Trophoblast cell (in vitro differentiated cells and primary cell): ENCODE results near the gene ACSF2.

Experiments used
- DNase-seq, 2 donors: peaks; one replicate each; pipeline ENCODE4 v3.0.0-alpha.2; 2016
- H2AFZ ChIP-seq: 2 replicates; pipeline ENCODE4 v1.6.1; 2013; ENCODE audit warnings: low read length, moderate library complexity, mild to moderate bottlenecking; ENCODE audit not compliant: insufficient read depth, poor library complexity
- H2AK5ac ChIP-seq: 2 replicates; pipeline ENCODE4 v1.6.1; 2013; ENCODE audit warnings: mild to moderate bottlenecking, low read length
- H2BK120ac ChIP-seq: 2 replicates; pipeline ENCODE4 v1.6.1; 2013; ENCODE audit warnings: low read length, mild to moderate bottlenecking, moderate library complexity; ENCODE audit not compliant: insufficient read depth, poor library complexity
- H2BK12ac ChIP-seq: 2 replicates; pipeline ENCODE4 v1.6.1; 2013; ENCODE audit warnings: mild to moderate bottlenecking, low read length, moderate library complexity
- H2BK5ac ChIP-seq: 2 replicates; pipeline ENCODE4 v1.6.1; 2013; ENCODE audit warnings: low read length, low read depth, moderate library complexity, mild to moderate bottlenecking; ENCODE audit not compliant: poor library complexity
- H3K14ac ChIP-seq: 2 replicates; pipeline ENCODE4 v1.6.1; 2013; ENCODE audit warnings: mild to moderate bottlenecking, low read length
- H3K18ac ChIP-seq: 2 replicates; pipeline ENCODE4 v1.6.1; 2013; ENCODE audit warnings: mild to moderate bottlenecking, low read length
- H3K23ac ChIP-seq: 2 replicates; pipeline ENCODE4 v1.6.1; 2013; ENCODE audit warnings: low read length
- H3K27ac ChIP-seq: 2 replicates; pipeline ENCODE4 v1.5.1; 2013; ENCODE audit warnings: low read depth, mild to moderate bottlenecking, inconsistent platforms, low read length, moderate library complexity
- H3K27me3 ChIP-seq: 2 replicates; pipeline ENCODE4 v1.6.1; 2013; ENCODE audit warnings: inconsistent platforms, mild to moderate bottlenecking, low read length, moderate library complexity; ENCODE audit not compliant: insufficient read depth
- H3K36me3 ChIP-seq, 2 experiments: 1 replicate in 1 of 2; 2 replicates in 1 of 2; pipeline ENCODE4 v1.6.1; 2013; ENCODE audit warnings: low read length in 2 of 2, mild to moderate bottlenecking in 2 of 2, moderate library complexity in 1 of 2; ENCODE audit not compliant: insufficient read depth in 2 of 2, control insufficient read depth in 1 of 2
- H3K4ac ChIP-seq: 2 replicates; pipeline ENCODE4 v1.6.1; 2013; ENCODE audit warnings: low read depth, mild to moderate bottlenecking, low read length, moderate library complexity
- H3K4me1 ChIP-seq, 2 experiments: 1 replicate in 1 of 2; 2 replicates in 1 of 2; pipeline ENCODE4 v1.6.1; 2013; ENCODE audit warnings: low read length in 2 of 2, mild to moderate bottlenecking in 2 of 2, moderate library complexity in 1 of 2; ENCODE audit not compliant: insufficient read depth in 2 of 2, control insufficient read depth in 1 of 2
- H3K4me2 ChIP-seq: 2 replicates; pipeline ENCODE4 v1.6.1; 2013; ENCODE audit warnings: inconsistent platforms, mild to moderate bottlenecking, low read length, moderate library complexity
- H3K4me3 ChIP-seq: 2 replicates; pipeline ENCODE4 v1.5.1; 2013; ENCODE audit warnings: mild to moderate bottlenecking, low read depth, low read length, inconsistent platforms
- H3K79me1 ChIP-seq: one replicate; pipeline ENCODE4 v1.6.1; 2013; ENCODE audit warnings: low read length
- H3K79me2 ChIP-seq: 2 replicates; pipeline ENCODE4 v1.6.1; 2013; ENCODE audit warnings: low read length, mild to moderate bottlenecking; ENCODE audit not compliant: control insufficient read depth, insufficient read depth, poor library complexity
- H3K9ac ChIP-seq: 2 replicates; pipeline ENCODE4 v1.6.1; 2013; ENCODE audit warnings: mild to moderate bottlenecking, low read length
- H3K9me3 ChIP-seq: 2 replicates; pipeline ENCODE4 v1.6.1; 2013; ENCODE audit warnings: low read depth, mild to moderate bottlenecking, control low read depth, inconsistent platforms, low read length; ENCODE audit not compliant: insufficient read depth
- H4K12ac ChIP-seq: 2 replicates; pipeline ENCODE4 v1.6.1; 2013; ENCODE audit warnings: low read depth, mild to moderate bottlenecking, low read length, moderate library complexity
- H4K8ac ChIP-seq: 2 replicates; pipeline ENCODE4 v1.6.1; 2013; ENCODE audit warnings: low read depth, mild to moderate bottlenecking, low read length, moderate library complexity
- H4K91ac ChIP-seq: one replicate; pipeline ENCODE4 v1.6.1; 2013; ENCODE audit warnings: low read depth, mild to moderate bottlenecking, low read length, moderate library complexity
- WGBS: extraction: QIAGEN DNeasy Blood & Tissue Kit; methylation state at CpG from one replicate; pipeline ENCODE4 v1.1.7; 2013; ENCODE audit warnings: missing lambda C conversion rate; ENCODE audit not compliant: insufficient read length, insufficient coverage; ENCODE audit errors: extremely low coverage; 5-methylcytosine and 5-hydroxymethylcytosine counted together

The ACSF2 gene

DNA sequence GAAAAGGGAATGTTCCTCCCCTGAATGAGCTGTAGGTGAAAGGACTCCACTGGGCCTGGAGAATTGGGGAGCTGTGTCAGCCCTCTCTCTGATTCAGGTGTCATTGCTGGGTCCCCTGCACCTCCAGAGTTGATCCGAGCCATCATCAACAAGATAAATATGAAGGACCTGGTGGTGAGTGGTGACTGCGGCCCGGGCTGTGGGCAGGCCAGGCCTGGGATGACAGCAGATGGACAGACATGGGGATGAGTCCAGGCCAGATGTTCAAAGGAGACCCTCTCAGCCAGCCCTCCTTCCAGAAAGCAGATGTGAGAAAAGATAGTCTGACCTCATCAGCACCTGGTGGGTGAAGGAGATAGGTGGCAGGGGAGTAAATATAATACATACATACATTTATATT is 38.1 kb downstream of the ACSF2 start:
- Histone ChIP-seq H3K4me2 (no peak overlapping the region), H2AK5ac (no peak overlapping the region), H3K27ac (no peak overlapping the region), H4K12ac (no peak overlapping the region), H3K79me1 (no peaks in the 10 kb centered on the region), H4K8ac (no peak overlapping the region), H3K14ac (no peak overlapping the region), H3K4ac (no peak overlapping the region), H3K18ac (no peak overlapping the region), H3K23ac (no peak overlapping the region), H2BK120ac (no peak overlapping the region), H3K4me1 (peaks cover 2 to 4% of the 10 kb centered on the region in 2 experiments), H3K9ac (no peak overlapping the region), H3K27me3 (peaks cover 2% of the 10 kb centered on the region), H2BK12ac (no peak overlapping the region), H3K36me3 (peaks cover 40 to 42% of the 10 kb centered on the region in 2 experiments), H2BK5ac (no peak overlapping the region), H3K4me3 (no peak overlapping the region), H3K79me2 (no peaks in the 10 kb centered on the region), H3K9me3 (peaks cover 14% of the 10 kb centered on the region), H4K91ac (no peak overlapping the region), H2AFZ (no peak overlapping the region)
- no peak for DNase-seq
- WGBS, result no CpG with 5 or more reads among the region's 3 CpGs

DNA sequence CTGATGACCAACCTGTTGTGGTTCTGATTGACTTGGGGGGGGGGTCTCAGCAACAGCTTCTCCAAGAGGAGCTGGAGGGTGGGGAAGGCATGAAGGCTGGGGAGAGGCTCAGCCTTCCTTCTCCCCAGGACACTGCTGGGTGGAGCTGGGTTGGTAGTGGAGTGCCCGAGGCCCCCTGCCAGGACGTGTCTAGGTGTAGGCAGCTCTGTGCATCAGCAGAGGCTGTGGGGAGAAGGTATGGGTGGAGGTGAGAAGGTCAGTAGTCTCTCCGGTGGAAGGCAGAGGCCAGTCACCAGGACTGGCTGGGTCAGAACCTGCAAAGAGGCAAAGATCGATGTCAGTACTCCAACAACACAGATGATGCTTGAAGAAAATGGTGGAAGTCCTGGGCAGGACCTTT is 38.7 kb downstream of the ACSF2 start:
- no peak overlapping the region for H4K91ac ChIP-seq
- no peak overlapping the region for H4K8ac ChIP-seq
- H4K12ac ChIP-seq, result no peak overlapping the region
- no peak overlapping the region for H3K23ac ChIP-seq
- no peak overlapping the region for H2BK120ac ChIP-seq
- peaks cover 16% of the 10 kb centered on the region for H3K9me3 ChIP-seq
- no peaks in the 10 kb centered on the region for H3K79me2 ChIP-seq
- no peak overlapping the region for H3K27ac ChIP-seq
- H3K4me2 ChIP-seq, result no peak overlapping the region
- H3K4me3 ChIP-seq, result peak overlapping the region; percentile 31
- no peaks in the 10 kb centered on the region for H3K79me1 ChIP-seq
- H3K14ac ChIP-seq, result no peak overlapping the region
- no peak overlapping the region for H3K4ac ChIP-seq
- peaks cover 40 to 42% of the 10 kb centered on the region in 2 experiments for H3K36me3 ChIP-seq
- no peak overlapping the region for H3K18ac ChIP-seq
- no peak overlapping the region for H2AK5ac ChIP-seq
- peaks cover 2% of the 10 kb centered on the region for H3K27me3 ChIP-seq
- H3K4me1 ChIP-seq, result peaks cover 2 to 4% of the 10 kb centered on the region in 2 experiments
- no peak overlapping the region for H3K9ac ChIP-seq
- WGBS, result no CpG with 5 or more reads among the region's 4 CpGs
- DNase-seq, result no peak
- H2AFZ ChIP-seq, result no peak overlapping the region
- H2BK12ac ChIP-seq, result no peak overlapping the region
- H2BK5ac ChIP-seq, result no peak overlapping the region

DNA sequence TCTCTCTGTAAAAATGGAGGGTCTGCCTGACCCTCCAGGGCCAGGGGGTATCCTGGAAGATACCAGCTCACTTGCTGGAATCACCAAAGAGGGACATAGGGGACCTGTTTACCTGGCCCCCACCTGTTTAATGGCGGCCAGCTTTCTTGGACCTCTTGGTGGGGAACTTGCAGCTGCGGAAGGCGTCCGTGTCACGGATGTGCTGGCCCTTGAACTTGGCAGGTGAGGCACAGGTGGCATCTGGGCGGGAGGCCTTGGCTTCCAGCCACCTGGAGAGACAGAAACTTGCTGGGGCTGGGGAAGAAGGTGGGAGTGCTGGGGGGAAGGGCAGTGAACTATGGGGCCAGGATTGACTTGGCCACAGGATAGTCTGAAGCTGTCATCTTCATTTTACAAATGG is 39.2 kb downstream of the ACSF2 start:
- H3K36me3 ChIP-seq, result peaks cover 40 to 42% of the 10 kb centered on the region in 2 experiments
- DNase-seq, result no peak
- H3K79me1 ChIP-seq, result no peaks in the 10 kb centered on the region
- H3K4me3 ChIP-seq, result no peak overlapping the region
- H2AFZ ChIP-seq, result no peak overlapping the region
- no peak overlapping the region for H4K12ac ChIP-seq
- H3K27ac ChIP-seq, result no peak overlapping the region
- peaks cover 2% of the 10 kb centered on the region for H3K27me3 ChIP-seq
- no peak overlapping the region for H3K23ac ChIP-seq
- no peak overlapping the region for H3K4me2 ChIP-seq
- H2BK120ac ChIP-seq, result no peak overlapping the region
- H2AK5ac ChIP-seq, result no peak overlapping the region
- no peak overlapping the region for H2BK12ac ChIP-seq
- no peak overlapping the region for H3K14ac ChIP-seq
- no peak overlapping the region for H3K9ac ChIP-seq
- H3K4ac ChIP-seq, result no peak overlapping the region
- H3K9me3 ChIP-seq, result peaks cover 16% of the 10 kb centered on the region
- no peak overlapping the region for H4K8ac ChIP-seq
- no CpG with 5 or more reads among the region's 6 CpGs for WGBS
- H3K4me1 ChIP-seq, result peaks cover 2 to 4% of the 10 kb centered on the region in 2 experiments
- H3K18ac ChIP-seq, result no peak overlapping the region
- no peak overlapping the region for H2BK5ac ChIP-seq
- H3K79me2 ChIP-seq, result no peaks in the 10 kb centered on the region
- H4K91ac ChIP-seq, result no peak overlapping the region

DNA sequence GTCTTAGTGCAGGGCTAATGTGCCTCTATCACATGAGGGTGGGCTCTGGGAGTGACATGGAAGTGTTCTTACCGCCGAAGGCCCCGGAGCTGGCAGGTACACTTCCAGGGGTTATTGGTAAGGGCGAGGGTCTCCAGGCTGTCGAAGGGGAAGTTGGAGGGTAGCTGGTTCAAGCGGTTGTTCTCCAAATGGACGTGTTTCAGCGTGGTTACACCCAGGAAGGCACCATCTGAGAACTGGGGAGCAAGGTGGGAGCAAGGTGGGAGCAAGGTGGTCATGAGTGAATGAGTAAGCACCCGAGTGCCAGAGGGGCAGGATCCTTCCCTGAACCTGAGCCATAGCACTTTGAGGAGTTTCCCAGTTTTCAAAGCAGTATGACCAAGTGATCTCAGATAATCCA is 39.6 kb downstream of the ACSF2 start:
- Histone ChIP-seq H3K4me1 (peaks cover 2 to 4% of the 10 kb centered on the region in 2 experiments), H3K79me1 (no peaks in the 10 kb centered on the region), H2BK120ac (no peak overlapping the region), H3K4me3 (no peak overlapping the region), H3K79me2 (no peaks in the 10 kb centered on the region), H3K18ac (no peak overlapping the region), H2AFZ (no peak overlapping the region), H3K9ac (no peak overlapping the region), H3K27me3 (peaks cover 2% of the 10 kb centered on the region), H4K91ac (no peak overlapping the region), H4K12ac (no peak overlapping the region), H2BK12ac (no peak overlapping the region), H3K14ac (no peak overlapping the region), H3K4ac (no peak overlapping the region), H3K4me2 (no peak overlapping the region), H3K27ac (no peak overlapping the region), H4K8ac (no peak overlapping the region), H3K36me3 (peaks cover 40% of the 10 kb centered on the region in 2 experiments), H3K23ac (no peak overlapping the region), H3K9me3 (peaks cover 16% of the 10 kb centered on the region), H2BK5ac (no peak overlapping the region), H2AK5ac (no peak overlapping the region)
- DNase-seq, result no peak
- no CpG with 5 or more reads among the region's 9 CpGs for WGBS
